ENCODE results near the gene FLOT1. TPM values are rescaled to one million over a fixed set of nuclear protein-coding genes. Genes with fewer than 3 reads are reported as not detected.

FLOT1 gene
- total and polyA plus RNA-seq, 9 of the 15 experiments (the other 6 are each of a cell fraction or from before 2014, with no cell fraction given) = 11.7 to 149 (median 118) TPM

- TF ChIP-seq ZNF584 (CRISPR knock-in tag; IDR thresholded peaks at IDR 0.05; ENCODE audit: low read depth) = peak; percentile 74; the same call in 1 of the 2 replicates
- no peak for TF ChIP-seq TCF7L2 (IDR thresholded peaks at IDR 0.05; ENCODE audit: low read depth, low read length)
- TF ChIP-seq ZNF311 (CRISPR knock-in tag; IDR thresholded peaks at IDR 0.05) = no peak
- TF ChIP-seq ZNF764 (CRISPR knock-in tag; IDR thresholded peaks at IDR 0.05; ENCODE audit: low read depth) = 0 out of 2 replicates have a peak, but pooled peaks have one; percentile 32
- TF ChIP-seq STAT6 (CRISPR knock-in tag; IDR thresholded peaks at IDR 0.05) = no peak
- TF ChIP-seq ZNF354B (CRISPR knock-in tag; IDR thresholded peaks at IDR 0.05) = no peak
- TF ChIP-seq MYNN (IDR thresholded peaks at IDR 0.05) = peak; percentile 79; the same call in 1 of the 2 replicates
- no peak for TF ChIP-seq MYNN (CRISPR knock-in tag; IDR thresholded peaks at IDR 0.05)
- no peak for TF ChIP-seq MITF (IDR thresholded peaks at IDR 0.05)
- TF ChIP-seq KDM2B (CRISPR knock-in tag; IDR thresholded peaks at IDR 0.05) = 0 out of 2 replicates have a peak, but pooled peaks have one; percentile 87
- TF ChIP-seq LCOR (CRISPR knock-in tag; IDR thresholded peaks at IDR 0.05) = peak; percentile 55
- TF ChIP-seq ZNF274 (IDR thresholded peaks at IDR 0.05; ENCODE audit: borderline replicate concordance, low read depth, low read length) = no peak
- TF ChIP-seq CEBPB (tag; IDR thresholded peaks at IDR 0.05) = peak; percentile 96
- peak; percentile 56 for TF ChIP-seq NCOR1 (IDR thresholded peaks at IDR 0.05)
- TF ChIP-seq GMEB1 (CRISPR knock-in tag; IDR thresholded peaks at IDR 0.05) = 0 out of 2 replicates have a peak, but pooled peaks have one; percentile 20
- peak; percentile 77 to 82; a peak in 3 of 4 replicates for TF ChIP-seq NRF1 (conservative IDR thresholded peaks at IDR 0.05 in 1 of 2, IDR thresholded peaks at IDR 0.05 in 1 of 2)
- TF ChIP-seq ZNF699 (CRISPR knock-in tag; IDR thresholded peaks at IDR 0.05; ENCODE audit: insufficient replicate concordance) = no peak
- TF ChIP-seq PHF8 (IDR thresholded peaks at IDR 0.05; ENCODE audit: borderline replicate concordance, low read length) = peak; percentile 89; the same call in 1 of the 2 replicates
- no peak; the same call in 1 of the 2 replicates for TF ChIP-seq MBD2 (IDR thresholded peaks at IDR 0.05; ENCODE audit: borderline replicate concordance, low read depth)
- TF ChIP-seq ZNF12 (CRISPR knock-in tag; IDR thresholded peaks at IDR 0.05) = peak; percentile 39; the same call in 1 of the 2 replicates
Observed at GRCh38 chr6:30742316-30743098, at the start of gene FLOT1 (continued).
